NCI-H345 treated with DMSO at 0.1 percent for 48 hours (cell line): Measurements from ENCODE around the gene ZNF575.
"Not testable (repeated sequence)": the region's sequence is repeated elsewhere in the genome, so short reads cannot be mapped to it uniquely, and the experiment has no call there.

Experiments
- DNase-seq: peaks from one replicate; lab custom pipeline; 2025; ENCODE audit not compliant: unreplicated experiment; lab: John Stamatoyannopoulos, UW

The ZNF575 gene

DNA sequence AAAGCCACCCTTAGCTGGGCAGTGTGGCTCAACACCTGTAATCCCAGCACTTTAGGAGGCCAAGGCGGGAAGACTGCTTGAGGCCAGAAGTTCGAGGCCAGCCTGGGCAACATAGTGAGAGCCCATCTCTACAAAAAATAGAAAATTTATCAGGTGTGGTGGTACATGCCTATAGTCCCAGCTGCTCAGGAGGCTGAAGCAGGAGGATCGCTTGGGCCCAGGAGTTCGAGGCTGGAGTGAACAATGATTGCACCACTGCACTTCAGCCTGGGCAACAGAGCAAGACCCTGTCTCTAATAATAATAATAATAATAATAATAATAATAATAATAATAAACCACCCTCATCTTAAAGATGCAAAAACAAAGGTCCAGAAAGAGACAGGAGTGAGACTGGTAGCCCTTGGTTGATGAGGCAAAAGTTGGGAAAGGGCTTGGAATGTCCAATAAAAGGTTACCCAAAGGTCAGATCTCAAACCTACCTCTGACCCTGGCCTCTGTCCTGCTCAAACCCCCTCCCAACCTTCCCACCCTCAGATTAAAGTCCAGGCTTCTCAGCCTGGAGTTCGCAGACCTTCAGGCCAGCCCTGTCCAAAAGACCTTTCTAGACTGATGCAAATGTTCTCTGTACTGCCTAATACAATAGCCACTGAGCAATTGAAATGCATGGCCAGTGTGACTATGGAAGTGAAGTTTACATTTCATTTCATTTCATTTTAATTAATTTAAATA lies 9.1 kb downstream of the ZNF575 start:
- no peak for DNase-seq

DNA sequence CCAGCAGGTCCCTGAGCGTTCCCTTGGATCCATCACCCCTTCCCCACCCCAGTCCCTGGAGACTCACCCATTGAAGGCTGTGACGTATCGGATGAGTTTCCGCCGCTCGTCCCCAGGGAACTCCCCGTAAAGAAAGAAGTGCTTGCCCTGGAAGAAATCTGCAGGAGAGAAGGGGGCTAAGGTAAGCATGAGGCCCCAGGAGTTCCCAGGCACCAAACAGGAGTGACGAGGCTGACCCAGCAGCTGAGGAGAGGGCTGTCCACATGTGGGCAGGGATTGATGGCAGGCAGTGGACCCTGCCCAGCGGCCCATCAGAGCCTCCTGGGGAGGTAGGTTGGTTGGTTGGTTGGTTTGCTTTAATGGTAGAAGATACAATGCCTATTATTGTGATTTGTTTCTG lies 11.1 kb downstream of the ZNF575 start:
- no peak for DNase-seq

DNA sequence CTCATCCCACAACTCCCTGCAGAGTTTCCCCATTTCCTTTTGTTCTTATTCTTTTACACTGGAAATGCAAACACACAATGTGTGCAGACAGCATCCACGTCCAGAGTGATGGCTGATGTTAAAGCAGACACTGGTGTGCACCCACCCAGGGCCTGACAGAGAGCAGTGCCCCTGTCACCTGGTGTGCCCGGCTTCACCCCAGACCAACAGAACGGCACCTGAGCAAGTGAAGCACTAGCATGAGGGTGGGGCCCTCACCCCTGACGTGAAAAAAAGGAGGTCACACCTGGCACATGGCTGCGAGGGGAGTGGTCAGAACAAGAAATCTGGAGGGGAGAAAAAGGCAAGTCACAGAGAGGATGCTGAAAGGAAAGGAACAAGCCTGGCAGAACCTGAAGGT lies 12.3 kb downstream of the ZNF575 start:
- DNase-seq: no peak

DNA sequence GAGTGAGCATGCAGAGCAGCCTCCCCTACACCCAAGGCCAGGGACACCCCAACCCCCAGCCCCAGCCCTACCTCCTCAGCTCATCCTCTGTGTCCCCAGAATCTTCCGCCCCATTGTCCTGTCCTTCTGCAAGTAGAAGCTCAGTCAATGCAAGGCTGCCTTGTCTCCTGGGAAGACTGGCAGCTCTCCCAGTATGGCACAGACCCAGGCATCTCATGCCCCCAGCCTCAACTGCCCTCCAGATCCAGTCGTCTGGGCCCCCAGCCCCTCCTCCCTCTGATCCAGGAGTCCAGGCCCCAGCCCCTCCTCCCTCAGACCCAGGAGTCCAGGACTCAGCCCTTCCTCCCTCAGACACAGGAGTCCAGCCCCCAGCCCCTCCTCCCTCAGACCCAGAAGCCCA lies 13.0 kb downstream of the ZNF575 start:
- DNase-seq: no peak

DNA sequence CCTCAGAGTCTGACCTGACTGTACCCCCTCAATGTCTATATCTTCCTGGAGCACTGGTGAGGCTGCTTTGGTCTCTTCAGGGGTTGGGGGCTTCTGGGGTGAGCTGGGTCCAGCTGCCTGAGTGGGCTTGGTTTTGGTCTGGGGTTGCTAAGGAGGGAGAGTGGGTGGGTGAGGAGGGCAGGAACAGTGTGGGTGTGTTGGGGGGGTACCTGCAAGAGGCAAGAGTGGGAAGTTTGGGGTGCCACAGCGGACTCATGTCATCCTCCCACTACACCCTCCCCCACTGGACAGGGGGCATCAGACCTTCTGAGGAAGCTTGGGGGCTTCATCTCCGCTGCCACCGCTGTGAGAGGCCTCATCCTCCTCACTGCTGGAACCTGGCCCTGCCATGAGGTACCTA lies 13.6 kb downstream of the ZNF575 start:
- DNase-seq: no peak

DNA sequence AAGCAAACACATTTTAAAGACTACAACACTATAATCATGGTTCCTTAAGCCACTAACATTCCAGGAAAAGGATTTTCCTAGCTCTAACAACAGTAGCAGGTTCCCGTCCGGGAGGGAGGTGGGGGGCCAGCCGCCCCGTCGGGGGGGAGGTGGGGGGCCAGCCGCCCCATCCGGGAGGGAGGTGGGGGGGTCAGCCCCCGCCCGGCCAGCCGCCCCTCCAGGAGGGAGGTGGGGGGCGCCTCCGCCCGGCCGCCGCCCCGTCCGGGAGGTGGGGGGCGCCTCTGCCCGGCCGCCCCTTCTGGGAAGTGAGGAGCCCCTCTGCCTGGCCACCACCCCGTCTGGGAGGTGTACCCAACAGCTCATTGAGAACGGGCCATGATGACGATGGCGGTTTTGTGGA lies 14.9 kb downstream of the ZNF575 start:
- DNase-seq: not testable (repeated sequence)

DNA sequence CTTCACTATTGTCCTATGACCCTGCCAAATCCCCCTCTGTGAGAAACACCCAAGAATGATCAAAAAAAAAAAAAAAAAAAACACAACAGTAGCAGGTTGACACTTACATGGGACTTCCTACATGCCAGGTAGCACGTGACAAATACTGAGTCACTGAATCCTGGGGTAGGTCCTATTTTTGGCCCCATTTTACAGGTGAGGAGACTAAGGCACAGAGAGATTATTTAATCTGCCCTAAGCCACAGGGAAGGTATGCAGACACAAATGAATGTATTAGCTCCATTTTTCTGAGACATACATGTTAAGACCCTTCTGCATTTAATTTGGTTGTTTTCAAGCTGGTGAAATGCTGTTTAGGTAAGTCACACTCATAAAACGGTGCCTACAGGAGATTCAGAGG lies 15.7 kb downstream of the ZNF575 start:
- no peak for DNase-seq

DNA sequence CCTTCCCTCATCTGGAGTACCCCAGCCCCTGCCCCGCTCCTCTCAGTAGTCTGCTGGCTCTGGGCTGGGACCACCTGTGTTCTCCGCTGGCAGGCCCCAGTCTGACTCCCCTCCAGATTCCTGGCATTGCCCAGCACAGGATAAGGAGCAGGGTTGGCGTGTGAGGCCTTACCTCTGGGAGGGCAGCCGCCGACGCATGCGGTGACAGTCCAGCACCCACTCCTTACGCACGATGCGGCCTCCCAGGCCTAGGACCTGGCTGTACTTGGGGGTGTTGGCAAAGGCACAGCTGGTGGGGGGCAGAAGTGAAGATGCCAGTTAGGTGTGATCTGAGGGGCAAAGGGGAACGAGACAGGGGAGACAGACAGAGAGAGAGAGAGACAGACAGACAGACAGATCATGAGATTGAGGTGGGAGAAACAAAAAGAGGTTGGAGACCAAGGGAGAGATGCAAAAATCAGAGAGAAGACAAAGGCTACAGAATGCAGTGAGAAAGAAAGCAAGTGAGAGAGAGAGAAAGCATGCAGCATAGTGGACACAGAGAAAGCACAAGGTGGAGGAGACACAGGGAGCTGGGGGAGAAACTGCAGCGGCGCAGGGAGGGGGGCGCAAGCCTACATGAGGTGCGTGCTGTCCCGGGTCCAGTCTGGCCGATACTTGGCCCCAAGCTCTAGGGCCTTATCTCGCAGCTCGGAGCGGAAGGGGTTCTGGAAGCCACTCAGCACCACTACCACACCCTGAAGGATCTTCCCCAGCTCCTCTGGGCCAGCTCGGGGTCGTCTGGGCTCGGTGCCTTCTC lies 18.6 kb downstream of the ZNF575 start:
- no peak for DNase-seq

DNA sequence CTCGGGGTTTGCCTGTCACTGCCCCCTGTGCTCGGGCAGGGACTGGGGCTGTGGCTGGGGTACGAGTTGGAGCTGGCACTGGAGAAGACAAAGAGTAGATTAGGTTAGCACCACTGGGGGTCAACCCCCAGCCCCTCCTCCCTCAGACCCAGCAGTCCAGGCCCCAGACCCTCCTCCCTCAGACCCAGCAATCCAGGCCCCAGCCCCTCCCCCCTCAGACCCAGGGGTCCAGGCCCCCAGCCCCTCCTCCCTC lies 19.1 kb downstream of the ZNF575 start:
- no peak for DNase-seq

DNA sequence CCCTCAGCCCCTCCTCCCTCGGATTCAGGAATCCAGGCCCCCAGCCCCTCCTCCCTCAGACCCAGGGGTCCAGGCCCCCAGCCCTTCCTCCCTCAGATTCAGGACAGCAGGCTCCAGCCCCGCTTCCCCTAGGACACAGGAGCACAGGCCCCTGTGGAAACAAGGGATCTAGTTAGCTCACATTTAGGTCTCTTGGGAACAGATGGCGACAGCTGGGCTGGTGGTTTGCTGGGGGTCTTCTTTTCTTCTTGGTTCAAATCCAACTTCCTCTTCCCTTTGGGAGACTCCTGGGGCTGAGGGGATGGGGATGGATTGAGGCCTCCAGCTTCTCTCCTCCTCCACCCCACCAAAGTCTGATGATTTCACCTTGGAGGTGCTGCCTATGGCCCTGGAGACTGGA lies 19.6 kb downstream of the ZNF575 start:
- no peak for DNase-seq

DNA sequence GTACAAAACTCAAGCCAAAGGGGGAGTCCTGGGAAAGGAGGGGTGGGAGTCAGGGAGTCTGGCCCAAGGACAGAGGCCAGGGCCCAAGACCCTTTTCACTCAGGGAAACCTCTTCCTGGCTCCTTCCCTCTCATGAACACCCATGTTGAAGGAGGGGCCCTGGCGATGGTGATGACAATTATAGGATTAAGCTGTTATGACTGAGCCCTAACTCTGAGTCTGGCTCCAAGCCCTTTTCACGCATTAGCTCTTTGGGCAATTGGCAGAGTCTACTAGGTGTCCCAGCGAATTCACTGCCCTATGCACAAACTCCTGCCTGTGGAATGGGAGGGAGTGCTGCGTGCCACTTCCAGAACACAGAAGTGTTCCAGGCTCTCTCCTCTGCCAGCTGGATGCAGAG lies 20.7 kb downstream of the ZNF575 start:
- DNase-seq: no peak

DNA sequence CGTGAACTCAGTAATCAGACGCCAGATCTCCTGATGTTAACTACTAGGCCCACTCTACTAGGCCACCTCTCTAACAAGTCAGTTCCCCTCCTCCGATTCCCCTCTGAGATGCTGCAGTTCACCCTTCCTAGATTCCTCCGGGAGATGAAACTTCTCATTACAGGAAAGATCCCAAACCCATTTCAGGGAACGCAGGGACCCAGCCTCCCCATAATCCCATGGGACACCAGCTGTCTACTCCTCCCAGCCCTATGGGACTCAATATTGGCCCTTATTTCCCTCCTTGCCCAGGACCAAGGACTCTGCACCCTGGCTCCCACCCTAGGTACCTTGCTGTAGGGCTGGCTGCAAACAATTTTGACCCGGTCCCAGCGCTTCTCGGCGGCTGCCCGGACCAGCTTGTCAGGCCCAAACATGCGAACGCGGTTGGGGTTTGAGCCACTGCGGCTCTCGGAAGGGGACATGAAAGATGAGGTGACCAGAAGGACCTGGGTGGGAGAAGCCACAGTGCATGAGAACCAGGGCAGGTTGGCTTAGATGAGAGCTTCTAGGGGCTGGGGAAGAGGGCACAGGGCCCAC lies 21.4 kb downstream of the ZNF575 start:
- DNase-seq: no peak

DNA sequence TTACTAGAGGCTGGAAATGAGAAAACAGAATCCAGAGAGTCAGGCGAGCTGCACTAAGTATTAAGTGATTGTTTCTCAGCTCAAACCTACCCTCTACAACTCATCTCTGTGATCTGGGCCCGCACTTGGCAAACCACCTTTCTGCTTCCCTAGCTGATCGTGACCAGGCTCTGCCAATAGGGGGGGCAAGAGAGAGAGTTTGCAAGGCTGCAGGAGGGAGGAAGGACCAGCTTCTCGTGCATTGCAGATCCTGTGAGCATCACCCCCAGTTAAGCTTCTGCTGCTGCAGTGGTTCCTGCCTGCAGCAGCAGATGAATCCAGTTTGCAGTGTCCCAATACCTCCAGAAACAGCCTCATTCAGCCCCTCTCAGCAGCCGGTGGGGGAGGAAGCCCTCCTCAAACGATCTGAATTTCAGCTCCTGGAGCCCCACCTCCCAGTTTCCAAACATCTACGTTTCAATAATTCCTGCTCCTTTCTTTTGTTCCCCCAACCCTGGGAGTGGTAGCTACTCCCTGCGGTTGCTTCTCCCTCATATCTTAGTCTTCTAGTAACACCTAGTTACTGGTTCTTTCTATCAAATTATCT lies 22.3 kb downstream of the ZNF575 start:
- DNase-seq: no peak

DNA sequence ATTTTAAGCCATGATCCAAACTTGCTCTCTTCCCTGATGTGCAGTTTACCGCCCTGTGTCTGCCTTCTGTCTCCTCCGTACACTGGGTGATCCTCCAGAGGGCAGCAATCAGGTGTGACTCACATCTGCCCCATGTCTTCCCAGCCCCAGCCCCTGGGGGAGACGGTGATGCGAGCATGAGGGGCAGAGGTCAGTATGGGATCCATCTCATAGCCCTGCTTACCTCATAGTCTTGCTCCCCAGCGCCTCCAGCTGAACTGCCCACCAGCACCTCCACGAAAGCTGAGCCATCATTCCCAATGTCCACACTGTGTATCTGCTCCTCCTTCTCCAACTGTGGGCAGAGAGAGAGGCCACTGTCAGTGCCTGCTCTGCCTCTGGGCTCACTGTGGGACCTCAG lies 27.7 kb downstream of the ZNF575 start:
- no peak for DNase-seq

DNA sequence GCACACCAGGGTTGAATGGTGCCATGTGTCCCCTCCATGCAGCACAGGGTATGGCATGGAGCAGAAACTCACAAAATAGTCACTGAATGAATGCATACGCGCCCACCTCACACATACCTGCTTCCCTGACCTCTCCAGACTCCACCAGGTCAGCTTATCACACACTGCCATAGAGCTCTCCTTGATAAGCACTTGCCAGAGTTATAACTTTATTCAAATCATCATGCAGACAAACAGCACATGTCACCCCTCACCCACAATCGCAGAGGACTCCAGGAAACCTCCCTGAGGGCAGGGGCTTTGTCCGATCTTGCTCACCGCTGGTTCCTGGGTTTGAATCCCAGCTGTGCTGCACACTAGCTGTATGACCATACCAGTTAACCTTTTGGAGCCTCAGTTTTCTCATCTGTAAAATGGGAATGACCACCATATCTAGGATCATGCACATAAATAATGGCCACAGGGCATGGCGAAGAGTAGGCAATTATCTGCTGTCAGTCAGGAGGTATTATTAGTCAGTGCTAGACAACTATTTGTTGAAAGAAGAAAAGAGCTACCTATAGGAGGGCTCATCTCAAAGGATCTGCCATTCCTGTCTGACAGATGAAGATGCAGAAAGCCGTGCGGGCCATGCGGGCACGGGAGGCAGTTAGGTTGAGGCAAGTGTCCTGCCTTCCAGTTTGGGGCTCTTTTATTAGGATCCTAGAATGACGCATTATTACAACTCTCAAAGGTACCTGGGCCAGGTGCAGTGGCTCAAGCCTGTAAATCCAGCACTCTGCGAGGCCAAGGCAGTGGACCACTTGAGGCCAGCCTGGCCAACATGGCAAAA lies 28.4 kb downstream of the ZNF575 start:
- no peak for DNase-seq

DNA sequence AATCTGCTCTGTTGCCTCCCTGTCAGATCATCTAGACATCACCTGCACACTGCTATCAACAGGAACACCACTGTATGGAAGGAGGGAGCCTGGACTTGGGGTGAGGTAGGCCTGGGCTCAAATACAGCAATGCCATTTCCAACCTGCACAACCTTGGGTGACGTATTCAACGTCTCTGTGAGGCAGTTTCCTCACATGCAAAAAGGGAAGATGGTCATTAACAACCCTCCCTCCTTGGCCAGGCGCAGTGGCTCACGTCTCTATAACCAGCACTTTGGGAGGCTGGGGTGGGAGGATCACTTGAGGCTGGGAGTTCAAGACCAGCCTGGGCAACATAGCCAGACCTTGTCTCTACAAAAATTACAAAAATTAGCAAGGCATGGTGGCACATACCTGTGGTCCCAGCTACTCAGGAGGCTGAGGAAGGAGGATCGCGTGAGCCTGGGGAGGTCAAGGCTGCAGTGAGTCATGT lies 29.3 kb downstream of the ZNF575 start:
- DNase-seq: no peak

DNA sequence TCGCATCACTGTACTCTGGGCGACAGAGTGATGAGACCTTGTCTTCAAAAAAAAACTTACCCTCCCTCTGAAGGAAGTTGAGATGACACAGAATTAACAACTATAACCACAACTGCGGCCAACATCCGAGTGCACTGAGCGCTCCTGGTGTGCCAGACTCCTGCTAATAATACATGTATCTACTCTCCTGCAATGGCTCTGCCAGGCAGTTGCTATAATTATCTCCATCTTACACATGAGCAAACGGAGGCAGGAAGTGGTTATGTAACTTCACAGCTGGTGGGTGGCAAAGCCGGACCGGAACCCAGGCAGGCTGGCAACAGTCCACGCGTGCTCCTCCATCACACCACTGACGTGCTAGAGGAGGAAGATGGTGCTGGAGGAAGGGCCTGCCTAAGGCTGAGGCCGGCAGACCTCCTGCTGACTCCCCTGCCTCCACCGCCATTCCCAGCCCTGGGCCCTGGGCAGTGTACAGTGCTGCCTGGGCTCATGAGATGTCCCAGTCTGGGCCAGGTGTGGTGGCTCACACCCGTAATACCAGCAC lies 29.8 kb downstream of the ZNF575 start:
- DNase-seq: no peak

DNA sequence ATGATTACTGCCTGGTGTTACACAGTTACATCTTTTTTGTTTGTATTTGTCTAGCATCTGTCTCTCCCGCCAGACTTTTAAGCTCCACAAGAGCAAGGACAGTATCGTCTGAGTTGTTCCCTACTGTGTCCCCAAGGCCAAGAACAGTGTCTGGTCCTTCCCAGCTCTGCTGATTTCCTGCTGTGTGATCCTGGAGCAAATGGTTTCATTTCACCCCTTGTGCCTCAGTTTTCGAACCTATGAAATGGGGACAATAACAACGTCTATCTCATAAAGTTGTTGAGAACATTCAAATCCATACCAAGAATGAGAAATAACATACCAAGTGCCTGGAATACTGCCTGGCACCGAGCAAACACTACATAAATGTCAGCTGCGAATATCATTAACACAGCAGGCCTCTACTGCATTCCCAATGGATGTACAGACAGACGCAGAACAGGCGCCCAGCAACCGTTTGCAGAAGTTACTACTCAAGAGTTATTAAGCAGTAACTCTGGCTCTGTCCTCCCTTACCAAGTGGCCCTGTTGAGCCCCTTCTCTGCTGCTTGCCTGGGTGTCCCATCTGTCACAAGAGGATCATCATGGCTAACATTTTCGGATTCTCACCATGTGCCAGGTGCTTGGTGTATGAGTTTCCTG lies 30.9 kb downstream of the ZNF575 start:
- DNase-seq: no peak

DNA sequence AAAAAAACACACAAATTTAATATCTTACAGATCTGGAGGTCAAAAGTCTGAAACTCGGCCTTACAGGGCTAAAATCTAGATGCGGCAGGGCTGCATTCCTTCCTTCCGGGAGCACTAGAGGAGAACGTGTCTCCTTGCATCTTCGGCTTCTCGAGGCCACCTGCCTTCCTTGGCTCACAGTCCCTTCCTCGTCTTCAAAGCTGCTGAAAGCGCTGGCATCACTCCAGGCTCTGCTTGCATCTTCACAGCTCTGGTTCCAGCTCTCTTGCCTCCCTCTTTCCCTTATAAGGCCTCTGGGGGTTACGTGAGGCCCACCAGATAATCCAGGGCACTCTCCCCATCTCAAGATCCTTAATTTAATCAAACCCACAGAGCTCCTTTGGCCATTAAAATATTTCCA lies 31.8 kb downstream of the ZNF575 start:
- no peak for DNase-seq

DNA sequence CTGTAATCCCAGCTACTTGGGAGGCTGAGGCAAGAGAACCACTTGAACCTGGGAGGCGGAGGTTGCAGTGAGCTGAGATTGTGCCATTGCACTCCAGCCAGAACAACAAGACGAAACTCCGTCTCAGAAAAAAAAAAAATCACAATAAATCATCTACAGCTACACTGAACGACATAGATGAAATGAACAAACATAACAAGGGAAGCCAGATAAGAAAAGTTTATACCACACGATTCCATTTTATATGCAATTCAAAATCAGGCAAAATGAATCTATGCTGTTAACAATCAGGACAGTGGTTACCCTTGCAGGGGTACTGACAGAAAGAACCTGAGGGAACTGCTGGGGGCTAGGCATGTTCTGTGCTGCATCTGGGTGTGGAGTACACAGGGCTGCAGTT lies 36.7 kb downstream of the ZNF575 start:
- DNase-seq: no peak
